DOHH2 (cell line): ENCODE results near the gene SCN2B.

Source experiments
- H3F3A ChIP-seq: fragments of 200-600 bp; sonication (generic), shearing (Covaris generic); 2 replicates; pipeline ENCODE4 v1.6.0; 2016; ENCODE audit warnings: antibody characterized with exemption, mild to moderate bottlenecking; ENCODE audit not compliant: control insufficient read depth, insufficient read depth
- H3K27ac ChIP-seq: fragments of 200-600 bp; sonication (generic); 2 replicates; pipeline ENCODE4 v1.5.1; 2014; ENCODE audit warnings: low read depth, mild to moderate bottlenecking, low read length, moderate library complexity
- H3K27me3 ChIP-seq: fragments of 200-600 bp; sonication (generic); 2 replicates; pipeline ENCODE4 v1.6.1; 2014; ENCODE audit warnings: mild to moderate bottlenecking, low read length, mixed read lengths; ENCODE audit not compliant: control insufficient read depth
- H3K36me3 ChIP-seq: fragments of 200-600 bp; sonication (generic); 2 replicates; pipeline ENCODE4 v1.6.1; 2014; ENCODE audit warnings: mild to moderate bottlenecking, low read length, moderate library complexity, mixed read lengths; ENCODE audit not compliant: control insufficient read depth
- H3K4me1 ChIP-seq: fragments of 200-600 bp; sonication (generic); 2 replicates; pipeline ENCODE4 v1.6.1; 2014; ENCODE audit warnings: mild to moderate bottlenecking, low read length, mixed read lengths; ENCODE audit not compliant: control insufficient read depth
- H3K4me2 ChIP-seq: fragments of 200-600 bp; sonication (generic); 2 replicates; pipeline ENCODE4 v1.6.0; 2014; ENCODE audit warnings: mild to moderate bottlenecking, low read length, moderate library complexity
- H3K4me3 ChIP-seq: fragments of 200-600 bp; sonication (generic); 2 replicates; pipeline ENCODE4 v1.5.1; 2014; ENCODE audit warnings: mild to moderate bottlenecking, low read length, mixed read lengths
- H3K79me2 ChIP-seq: fragments of 200-600 bp; sonication (generic); 2 replicates; pipeline ENCODE4 v1.6.1; 2014; ENCODE audit warnings: mild to moderate bottlenecking, low read length, mixed read lengths; ENCODE audit not compliant: control insufficient read depth
- H3K9me2 ChIP-seq: fragments of 200-600 bp; sonication (generic); replicated peaks from 2 replicates; pipeline ENCODE4 v1.6.1; 2014; ENCODE audit warnings: mild to moderate bottlenecking, low read length, mixed read lengths; ENCODE audit not compliant: control insufficient read depth
- H3K9me3 ChIP-seq: fragments of 200-600 bp; sonication (generic); 2 replicates; pipeline ENCODE4 v1.6.1; 2014; ENCODE audit warnings: antibody characterized with exemption, low read length, mixed read lengths; ENCODE audit not compliant: control insufficient read depth, insufficient read depth
- H4K20me1 ChIP-seq: fragments of 200-600 bp; sonication (generic); 2 replicates; pipeline ENCODE4 v1.6.0; 2014; ENCODE audit warnings: low read depth, mild to moderate bottlenecking, antibody characterized with exemption, low read length, moderate library complexity; ENCODE audit not compliant: control insufficient read depth, insufficient read depth
- CTCF ChIP-seq: fragments of 200-600 bp; sonication (generic); IDR thresholded peaks from one replicate; pipeline ENCODE4 v1.5.1; 2014; ENCODE audit warnings: antibody characterized with exemption, mild to moderate bottlenecking, low read depth, low read length; ENCODE audit not compliant: poor library complexity, severe bottlenecking
- EZH2phosphoT487 ChIP-seq: fragments of 200-600 bp; sonication (generic); IDR thresholded peaks from 2 replicates; pipeline ENCODE4 v1.6.1; 2017; ENCODE audit warnings: borderline replicate concordance, mild to moderate bottlenecking, antibody characterized with exemption, low read length, moderate library complexity, mixed read lengths

The SCN2B gene

DNA sequence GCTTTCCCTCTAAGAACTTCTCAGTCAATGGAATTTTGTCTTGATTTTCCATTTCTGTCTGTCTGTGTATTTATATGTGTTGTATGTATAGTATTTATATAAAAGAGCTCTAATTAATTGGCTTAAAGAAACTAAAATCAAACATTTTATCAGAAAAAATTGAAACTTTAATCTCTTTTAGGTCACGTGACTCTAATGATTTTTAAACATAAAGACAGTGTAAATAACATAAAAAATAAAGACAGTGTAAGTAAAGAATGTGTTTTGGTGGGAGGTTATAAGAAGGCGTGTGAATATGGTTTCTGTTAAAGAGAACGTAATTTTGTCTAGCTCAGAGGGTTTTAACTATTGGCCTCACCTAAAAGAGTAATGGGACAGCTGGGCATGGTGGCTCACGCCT, 46.0 kb upstream of the SCN2B start:
- Histone ChIP-seq H3K4me2 (no peak overlapping the region), H4K20me1 (no peaks in the 10 kb centered on the region), H3K27ac (no peak overlapping the region), H3K79me2 (no peaks in the 10 kb centered on the region), H3K9me3 (no peaks in the 10 kb centered on the region), H3K36me3 (no peaks in the 10 kb centered on the region), H3K4me3 (no peak overlapping the region), H3F3A (no peaks in the 10 kb centered on the region), H3K27me3 (no peaks in the 10 kb centered on the region), H3K9me2 (no peaks in the 10 kb centered on the region), H3K4me1 (peaks cover 38% of the 10 kb centered on the region)
- TF ChIP-seq CTCF: no peak
- TF ChIP-seq EZH2phosphoT487: no peak

DNA sequence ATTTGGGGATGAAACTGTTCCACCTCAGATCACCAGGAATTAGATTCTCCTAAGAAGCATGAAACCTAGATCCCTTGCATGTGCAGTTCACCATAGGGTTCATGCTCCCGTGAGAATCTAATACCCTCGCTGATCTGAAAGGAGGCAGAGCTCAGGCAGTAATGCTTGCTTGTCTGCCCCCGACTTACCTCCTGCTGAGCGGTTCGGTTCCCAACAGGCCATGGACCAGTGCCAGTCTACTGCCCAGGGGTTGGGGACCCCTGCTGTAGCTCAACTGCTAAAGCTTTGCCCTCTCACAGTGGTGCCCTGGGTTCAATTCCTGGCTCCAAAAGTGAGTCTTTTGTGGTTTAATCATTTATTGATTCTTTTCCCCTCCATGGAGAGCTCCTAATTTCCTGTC, 45.0 kb upstream of the SCN2B start:
- Histone ChIP-seq H3K27me3 (no peaks in the 10 kb centered on the region), H3F3A (no peaks in the 10 kb centered on the region), H4K20me1 (no peaks in the 10 kb centered on the region), H3K9me3 (no peaks in the 10 kb centered on the region), H3K36me3 (no peaks in the 10 kb centered on the region), H3K27ac (no peak overlapping the region), H3K79me2 (no peaks in the 10 kb centered on the region), H3K4me1 (peaks cover 38% of the 10 kb centered on the region), H3K4me2 (no peak overlapping the region), H3K9me2 (no peaks in the 10 kb centered on the region), H3K4me3 (no peak overlapping the region)
- no peak for TF ChIP-seq CTCF
- TF ChIP-seq EZH2phosphoT487: no peak

DNA sequence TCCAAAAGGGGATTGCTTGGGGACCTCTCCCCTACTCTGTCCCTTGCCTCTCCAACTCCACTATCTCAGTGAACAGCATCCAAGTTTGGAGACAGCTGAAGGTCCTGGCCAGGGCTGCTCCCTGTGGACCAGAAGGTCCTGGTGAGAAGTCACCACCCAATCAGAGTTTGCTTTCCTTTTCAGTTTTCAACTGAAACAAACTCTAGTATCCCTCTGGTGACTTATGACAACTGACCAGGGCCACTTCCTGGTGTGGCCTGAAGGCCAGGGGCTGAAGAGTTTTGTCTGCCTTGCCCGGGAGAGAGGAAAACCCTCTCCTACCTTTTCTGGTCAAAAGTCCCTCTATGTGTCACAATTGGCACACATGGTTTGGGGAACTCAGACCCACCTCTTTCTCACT, 43.3 kb upstream of the SCN2B start:
- Histone ChIP-seq H4K20me1 (no peaks in the 10 kb centered on the region), H3K4me1 (peaks cover 38% of the 10 kb centered on the region), H3K27ac (no peak overlapping the region), H3K9me2 (no peaks in the 10 kb centered on the region), H3K27me3 (no peaks in the 10 kb centered on the region), H3F3A (no peaks in the 10 kb centered on the region), H3K4me3 (no peak overlapping the region), H3K79me2 (no peaks in the 10 kb centered on the region), H3K9me3 (no peaks in the 10 kb centered on the region), H3K36me3 (no peaks in the 10 kb centered on the region), H3K4me2 (no peak overlapping the region)
- TF ChIP-seq CTCF (no peak), EZH2phosphoT487 (no peak)

GRCh38 chr11:118219244-118219643, 42.8 kb upstream of the SCN2B start:
- Histone ChIP-seq H3K4me1 (peaks cover 38% of the 10 kb centered on the region), H3K27me3 (no peaks in the 10 kb centered on the region), H3K27ac (no peak overlapping the region), H3K4me3 (no peak overlapping the region), H3K36me3 (no peaks in the 10 kb centered on the region), H3K4me2 (no peak overlapping the region), H3K9me2 (no peaks in the 10 kb centered on the region), H4K20me1 (no peaks in the 10 kb centered on the region), H3K79me2 (no peaks in the 10 kb centered on the region), H3K9me3 (no peaks in the 10 kb centered on the region), H3F3A (no peaks in the 10 kb centered on the region)
- TF ChIP-seq EZH2phosphoT487: no peak
- no peak for TF ChIP-seq CTCF
